Sigmoid colon (tissue), 7 donors: ENCODE measurements around the gene MRRF. TPM values are rescaled to one million over a fixed set of nuclear protein-coding genes. Genes with fewer than 3 reads are reported as not detected.

ENCODE experiments used
- DNase-seq: peaks from one replicate; pipeline ENCODE4 v3.0.0-alpha.2; 2019
- H3K27ac ChIP-seq, 4 donors: fragments of 200-600 bp; sonication (generic); one replicate each; pipeline ENCODE4 v1.5.1; 2016 to 2019; ENCODE audit warnings: mild to moderate bottlenecking in 1 of 4
- H3K27me3 ChIP-seq, 3 donors: fragments of 200-600 bp; sonication (generic); one replicate each; pipeline ENCODE4 v1.5.1; 2019; ENCODE audit warnings: mild to moderate bottlenecking in 1 of 3
- H3K36me3 ChIP-seq, 4 donors: fragments of 200-600 bp; sonication (generic); one replicate each; pipeline ENCODE4 v1.5.1; 2016 to 2019
- H3K4me1 ChIP-seq, 4 donors: fragments of 200-600 bp; sonication (generic); one replicate each; pipeline ENCODE4 v1.5.1; 2017 to 2019
- H3K4me3 ChIP-seq, 4 donors: fragments of 200-600 bp; sonication (generic); one replicate each; pipeline ENCODE4 v1.5.1; 2017 to 2019; ENCODE audit warnings: mild to moderate bottlenecking in 2 of 4, moderate library complexity in 1 of 4
- H3K9me3 ChIP-seq, 4 donors: fragments of 200-600 bp in 3 of 4; sonication (generic) in 3 of 4; one replicate each; pipeline versions ENCODE4 v1.5.1 to v1.6.1; 2013 to 2019
- EP300 ChIP-seq, 4 donors: sonication (generic); formaldehyde crosslinking; IDR thresholded peaks; one replicate each; pipeline ENCODE4 v1.6.1; 2017; ENCODE audit warnings: antibody characterized with exemption in 4 of 4
- POLR2A ChIP-seq, 2 donors: fragments of 450-650 bp; IDR thresholded peaks; one replicate each; pipeline ENCODE4 v1.6.1; 2016; ENCODE audit warnings: antibody characterized with exemption in 2 of 2, mild to moderate bottlenecking in 2 of 2, moderate library complexity in 2 of 2
- POLR2AphosphoS5 ChIP-seq, 4 donors: sonication (generic); formaldehyde crosslinking; IDR thresholded peaks; one replicate each; pipeline ENCODE4 v1.6.1; 2017; ENCODE audit warnings: antibody characterized with exemption in 4 of 4
- WGBS, 2 donors: extraction: QIAGEN DNeasy Blood & Tissue Kit; methylation state at CpG; one replicate each; pipeline ENCODE4 v1.1.7; 2013; 5-methylcytosine and 5-hydroxymethylcytosine counted together
- intact Hi-C: fragments of 100-400 bp; cut with DNase I; formaldehyde crosslinking; loops from one replicate; pipeline ENCODE4 v1.15.1; 2023
- polyA plus RNA-seq, 3 donors: library from polyadenylated mRNA; stranded (reverse); fragments of 200-250 nt; gene quantifications; one replicate each; pipeline ENCODE4 v1.2.3, GENCODE V29; 2013
- total RNA-seq, 4 donors: library from RNA; depleted of rRNA; stranded (reverse); fragments of >200 nt; gene quantifications; one replicate each; pipeline ENCODE4 v1.1.0, GENCODE V29; 2016
- TF ChIP-seq, protein P1 (sequence below), 4 experiments: fragments of 450-650 bp in 3 of 4; fragments of 200-600 bp in 1 of 4; IDR thresholded peaks; one replicate each; pipeline ENCODE4 v1.5.1; 2016 to 2019; ENCODE audit warnings: antibody characterized with exemption in 4 of 4, mild to moderate bottlenecking in 3 of 4, moderate library complexity in 2 of 4
- donor health status: healthy with polysubstance abuse.
- donor health status: Bipolar disorder and iron deficiency.
- donor health status: healthy.

The MRRF gene
- total and polyA plus RNA-seq, 7 donors, result 29.9 to 46.7 (median 38.2) TPM

GRCh38 chr9:122336866-122337555 is 72.3 kb downstream of the MRRF start:
- H3K27ac ChIP-seq, result no peak overlapping the region
- TF ChIP-seq, protein P1, sequence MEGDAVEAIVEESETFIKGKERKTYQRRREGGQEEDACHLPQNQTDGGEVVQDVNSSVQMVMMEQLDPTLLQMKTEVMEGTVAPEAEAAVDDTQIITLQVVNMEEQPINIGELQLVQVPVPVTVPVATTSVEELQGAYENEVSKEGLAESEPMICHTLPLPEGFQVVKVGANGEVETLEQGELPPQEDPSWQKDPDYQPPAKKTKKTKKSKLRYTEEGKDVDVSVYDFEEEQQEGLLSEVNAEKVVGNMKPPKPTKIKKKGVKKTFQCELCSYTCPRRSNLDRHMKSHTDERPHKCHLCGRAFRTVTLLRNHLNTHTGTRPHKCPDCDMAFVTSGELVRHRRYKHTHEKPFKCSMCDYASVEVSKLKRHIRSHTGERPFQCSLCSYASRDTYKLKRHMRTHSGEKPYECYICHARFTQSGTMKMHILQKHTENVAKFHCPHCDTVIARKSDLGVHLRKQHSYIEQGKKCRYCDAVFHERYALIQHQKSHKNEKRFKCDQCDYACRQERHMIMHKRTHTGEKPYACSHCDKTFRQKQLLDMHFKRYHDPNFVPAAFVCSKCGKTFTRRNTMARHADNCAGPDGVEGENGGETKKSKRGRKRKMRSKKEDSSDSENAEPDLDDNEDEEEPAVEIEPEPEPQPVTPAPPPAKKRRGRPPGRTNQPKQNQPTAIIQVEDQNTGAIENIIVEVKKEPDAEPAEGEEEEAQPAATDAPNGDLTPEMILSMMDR (IDR thresholded peaks at IDR 0.05), result no peak
- TF ChIP-seq EP300 (IDR thresholded peaks at IDR 0.05) (no peak), POLR2AphosphoS5 (IDR thresholded peaks at IDR 0.05) (no peak), POLR2A (IDR thresholded peaks at IDR 0.05) (no peak)
- H3K36me3 ChIP-seq, result no peaks in the 10 kb centered on the region
- H3K4me3 ChIP-seq, result no peak overlapping the region
- no peaks in the 10 kb centered on the region for H3K9me3 ChIP-seq
- H3K4me1 ChIP-seq, result no peaks in the 10 kb centered on the region
- no peak for DNase-seq
- intact Hi-C loops, result no loop called here
- WGBS, 2 donors, result 58 to 61% methylated on average over 26 of the region's 26 CpGs
- no peaks in the 10 kb centered on the region for H3K27me3 ChIP-seq

DNA sequence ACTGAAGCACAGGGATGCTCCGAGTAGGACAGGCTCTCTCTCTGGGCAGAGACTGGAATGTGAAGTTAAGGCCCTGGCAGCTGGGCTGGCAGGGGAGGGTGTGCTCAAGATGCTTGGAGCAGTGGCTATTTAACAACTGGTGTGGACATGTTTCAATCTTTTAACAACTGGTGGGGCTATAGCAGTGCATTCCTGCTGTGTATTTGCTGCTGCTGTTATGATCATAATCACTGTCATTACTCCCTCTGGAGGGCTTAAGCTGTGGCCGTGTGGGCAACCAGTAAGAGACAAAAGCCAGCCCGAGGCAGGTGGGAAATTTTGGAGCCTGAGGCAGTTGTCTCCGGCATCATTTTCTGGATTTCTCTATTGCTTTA is 72.9 kb downstream of the MRRF start:
- no peaks in the 10 kb centered on the region for H3K27me3 ChIP-seq
- no peak for DNase-seq
- no peaks in the 10 kb centered on the region for H3K4me1 ChIP-seq
- no peak overlapping the region for H3K4me3 ChIP-seq
- intact Hi-C loops, result no loop called here
- no peak overlapping the region for H3K27ac ChIP-seq
- H3K9me3 ChIP-seq, result no peaks in the 10 kb centered on the region
- H3K36me3 ChIP-seq, result no peaks in the 10 kb centered on the region
- TF ChIP-seq POLR2A (IDR thresholded peaks at IDR 0.05) (no peak), EP300 (IDR thresholded peaks at IDR 0.05) (no peak), POLR2AphosphoS5 (IDR thresholded peaks at IDR 0.05) (no peak)
- TF ChIP-seq, protein P1 (IDR thresholded peaks at IDR 0.05), result no peak
- WGBS, 2 donors, result 69 to 82% methylated on average over 4 of the region's 4 CpGs

DNA sequence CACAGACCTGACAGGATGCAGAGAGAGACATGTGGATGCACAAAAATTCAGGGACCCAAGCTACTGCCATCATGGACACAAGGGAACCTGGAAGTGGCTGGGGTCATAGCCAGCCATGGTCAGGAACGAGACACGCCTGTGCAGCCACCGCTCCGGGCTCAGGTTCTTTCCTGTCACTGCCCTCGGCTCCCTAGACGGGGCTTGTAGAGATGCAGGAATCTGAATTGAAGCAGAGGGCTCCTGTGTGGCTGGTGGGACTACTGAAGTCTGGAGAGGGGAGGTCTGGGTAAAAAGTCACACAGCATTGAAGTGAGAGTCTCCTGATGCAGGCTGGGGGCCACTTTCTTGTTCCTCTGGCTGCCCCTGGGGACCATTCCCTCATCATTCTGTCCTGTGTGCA is 73.9 kb downstream of the MRRF start:
- Histone ChIP-seq H3K36me3 (no peaks in the 10 kb centered on the region), H3K4me3 (no peak overlapping the region), H3K27ac (no peak overlapping the region), H3K9me3 (no peaks in the 10 kb centered on the region), H3K4me1 (no peaks in the 10 kb centered on the region), H3K27me3 (no peaks in the 10 kb centered on the region)
- TF ChIP-seq, protein P1 (IDR thresholded peaks at IDR 0.05), result no peak
- TF ChIP-seq POLR2AphosphoS5 (IDR thresholded peaks at IDR 0.05) (no peak), EP300 (IDR thresholded peaks at IDR 0.05) (no peak)
- intact Hi-C loops, result no loop called here
- DNase-seq, result no peak
- WGBS, 2 donors, result 77% methylated on average over 6 of the region's 6 CpGs

GRCh38 chr9:122338994-122339393 is 74.3 kb downstream of the MRRF start:
- Histone ChIP-seq H3K27me3 (no peaks in the 10 kb centered on the region), H3K4me3 (no peak overlapping the region), H3K9me3 (no peaks in the 10 kb centered on the region), H3K4me1 (no peaks in the 10 kb centered on the region), H3K27ac (no peak overlapping the region), H3K36me3 (no peaks in the 10 kb centered on the region)
- WGBS, 2 donors, result 70 to 89% methylated on average over 3 of the region's 3 CpGs
- DNase-seq, result no peak
- intact Hi-C loops, result no loop called here
- TF ChIP-seq POLR2A (IDR thresholded peaks at IDR 0.05) (no peak), POLR2AphosphoS5 (IDR thresholded peaks at IDR 0.05) (no peak), EP300 (IDR thresholded peaks at IDR 0.05) (no peak)
- TF ChIP-seq, protein P1 (IDR thresholded peaks at IDR 0.05), result no peak

DNA sequence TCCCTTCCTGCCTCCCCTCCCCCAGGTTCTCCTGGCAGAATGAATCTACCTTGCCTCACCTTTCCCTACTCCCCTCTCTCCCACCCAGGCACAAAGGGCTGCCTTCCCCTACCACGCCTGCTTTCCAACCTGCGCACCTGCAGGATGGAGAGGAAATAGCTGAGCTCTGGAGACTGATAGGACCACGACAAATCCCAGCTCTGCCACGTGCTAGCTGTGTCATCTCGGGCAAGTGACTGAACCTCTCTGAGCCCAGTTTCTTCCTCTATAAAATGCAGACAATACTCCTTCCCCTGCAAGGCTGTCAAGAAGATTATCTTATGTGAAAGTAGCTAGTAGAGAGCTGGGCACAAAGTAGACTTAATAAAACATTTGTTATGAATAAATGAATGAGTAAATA is 74.9 kb downstream of the MRRF start:
- H3K27me3 ChIP-seq, result no peaks in the 10 kb centered on the region
- no peak for DNase-seq
- no peaks in the 10 kb centered on the region for H3K4me1 ChIP-seq
- peak overlapping the region in 1 of 4 donors; percentile 42 for H3K27ac ChIP-seq
- WGBS, 2 donors, result 47 to 69% methylated on average over 5 of the region's 5 CpGs
- H3K36me3 ChIP-seq, result no peaks in the 10 kb centered on the region
- intact Hi-C loops, result no loop called here
- no peaks in the 10 kb centered on the region for H3K9me3 ChIP-seq
- no peak for TF ChIP-seq EP300 (IDR thresholded peaks at IDR 0.05)
- no peak for TF ChIP-seq POLR2A (IDR thresholded peaks at IDR 0.05)
- TF ChIP-seq POLR2AphosphoS5 (IDR thresholded peaks at IDR 0.05), result no peak
- TF ChIP-seq, protein P1 (IDR thresholded peaks at IDR 0.05), result no peak
- H3K4me3 ChIP-seq, result no peak overlapping the region
